Activated CD8-positive, alpha-beta memory T cell treated with anti-CD3 and anti-CD28 coated beads, Interleukin-2, amount 10 ng/mL, durations not matched to agents 7 days and 5 days (primary cell): ENCODE results near the gene BCAP29. TPM values are rescaled to one million over a fixed set of nuclear protein-coding genes. Genes with fewer than 3 reads are reported as not detected.
A peak's percentile ranks its signal among the peaks of the same experiment; 100 is the strongest.

ENCODE experiments used
- ATAC-seq: fragments of 150-1000 bp; cut with Tn5 transposase; one replicate; pipeline ENCODE4 v1.10.0; 2021; ENCODE audit warnings: moderate library complexity
- CTCF ChIA-PET: fragments of 350-600 bp; sonication (Branson Sonifier 250); formaldehyde crosslinking; loops from one replicate; lab custom pipeline; 2021; ENCODE audit warnings: antibody characterized with exemption; lab: Charles Lee
- DNase-seq: peaks from one replicate; pipeline ENCODE4 v3.0.0-alpha.2; 2020
- H3K27ac Mint-ChIP-seq: one replicate; pipeline ENCODE4 v1.8.0; 2021; ENCODE audit warnings: mild to moderate bottlenecking, mixed read lengths
- H3K27me3 Mint-ChIP-seq: one replicate; pipeline ENCODE4 v1.8.0; 2021; ENCODE audit warnings: mixed read lengths
- H3K36me3 Mint-ChIP-seq: one replicate; pipeline ENCODE4 v1.8.0; 2021; ENCODE audit warnings: mild to moderate bottlenecking, mixed read lengths
- H3K4me1 Mint-ChIP-seq: one replicate; pipeline ENCODE4 v1.8.0; 2021; ENCODE audit warnings: mixed read lengths
- H3K4me3 Mint-ChIP-seq: one replicate; pipeline ENCODE4 v1.8.0; 2021; ENCODE audit warnings: mild to moderate bottlenecking, moderate library complexity, mixed read lengths
- H3K9me3 Mint-ChIP-seq: one replicate; pipeline ENCODE4 v1.8.0; 2022; ENCODE audit warnings: low read depth, mixed read lengths
- total RNA-seq, 2 experiments: library from RNA; stranded (reverse); gene quantifications; one replicate each; pipeline ENCODE4 v1.2.3, GENCODE V29; 2021

The BCAP29 gene
- total RNA-seq, 2 experiments from 2014 or later, result 42.7 to 47.1 TPM

DNA sequence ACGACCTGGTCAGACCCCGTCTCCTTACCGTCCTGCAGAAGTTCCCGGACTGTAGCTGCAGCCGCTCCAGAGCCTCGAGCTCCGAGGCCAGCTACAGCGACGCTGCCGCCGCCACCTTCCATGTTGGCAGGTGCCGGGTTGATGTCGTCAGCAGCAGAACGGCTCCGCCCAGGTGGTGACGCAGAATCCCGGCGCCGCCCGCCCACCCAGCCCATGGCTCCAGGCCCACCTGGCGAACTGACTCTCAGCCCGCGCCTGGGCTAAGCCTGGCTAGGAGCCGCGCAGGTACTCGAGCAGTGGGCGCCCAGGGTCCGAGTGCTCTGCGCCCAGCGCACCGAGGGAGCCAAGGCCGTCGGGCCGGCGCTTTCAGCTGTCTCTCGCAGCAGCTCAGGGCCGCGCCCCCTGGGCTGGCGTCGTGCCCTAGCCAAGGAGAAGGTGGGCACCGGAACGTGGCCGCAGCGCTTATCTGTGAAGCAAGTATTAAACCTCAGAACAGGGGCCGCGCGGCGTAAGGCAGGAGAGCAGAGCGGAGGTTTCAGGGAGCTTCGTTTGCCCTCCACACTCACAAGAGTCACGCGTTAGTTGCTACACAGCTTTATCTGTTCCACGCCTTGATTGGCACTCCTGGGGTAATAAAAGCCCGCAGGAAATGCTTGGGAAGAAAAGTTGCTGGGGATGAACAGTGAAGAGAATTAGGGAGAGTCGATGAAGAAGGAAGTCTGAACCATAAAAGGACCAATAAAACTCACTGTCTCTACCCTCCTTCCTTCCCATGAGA is 16.1 kb upstream of the BCAP29 start, which contains the start of the genes COG5 and DUS4L:
COG5 (minus strand) TSS at position 146 of the 778 bp plus-strand sequence; CDS start at position 122, 24 bp downstream.
DUS4L (plus strand) TSS at position 197 of the 778 bp plus-strand sequence. CDS start 3,100 bp downstream, outside the sequence.
- CTCF ChIA-PET, result interaction anchor here (1.0 to 2.4 kb wide), 7 partner anchors 9 to 181 kb away, joined by 3 to 12 read pairs (median 3); partner anchors contain the start of gene CBLL1
- no peaks in the 10 kb centered on the region for H3K27me3 Mint-ChIP-seq

DNA sequence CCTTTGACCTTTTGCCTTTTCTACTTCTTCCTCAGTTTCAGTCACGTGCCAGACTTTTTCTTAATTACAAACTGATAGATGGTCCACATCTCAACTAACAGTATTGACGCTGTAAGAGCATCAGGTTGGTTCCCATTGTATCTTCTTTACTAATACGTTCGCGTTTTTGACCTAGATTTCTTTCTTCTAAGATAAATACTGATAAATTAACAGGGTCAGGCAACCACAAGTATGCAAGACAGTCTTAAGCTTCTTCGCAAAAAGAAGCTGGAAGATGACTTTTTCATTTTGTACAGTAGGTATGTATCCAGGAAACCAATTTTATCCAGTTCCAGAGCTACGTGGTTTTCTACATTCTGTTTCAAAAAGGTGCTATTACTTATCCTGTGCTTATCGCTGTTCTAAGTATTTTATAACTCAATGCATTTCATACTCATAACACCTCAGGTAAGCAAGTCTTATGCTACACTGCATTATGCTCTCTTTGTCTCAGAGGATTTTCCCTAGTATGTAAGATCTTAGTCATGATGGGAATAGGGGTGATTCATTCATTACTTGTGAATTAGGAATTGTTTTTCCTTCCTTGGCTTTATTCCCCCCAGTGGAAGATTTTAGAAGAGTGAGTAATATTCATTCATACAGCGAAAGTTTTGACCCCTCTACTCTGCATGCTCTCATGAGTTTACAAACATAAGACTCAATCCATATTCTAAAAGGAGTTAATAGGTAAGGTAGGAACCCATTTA is 15.3 kb upstream of the BCAP29 start:
- peaks cover 58% of the 10 kb centered on the region for H3K4me1 Mint-ChIP-seq
- CTCF ChIA-PET, result interaction anchor here (1.0 to 2.4 kb wide), 4 partner anchors 11 to 180 kb away, joined by 3 to 12 read pairs (median 5); no protein-coding TSS in a partner anchor
- peak overlapping the region; percentile 91 for H3K27ac Mint-ChIP-seq
- ATAC-seq (no peak), DNase-seq (no peak)
- H3K27me3 Mint-ChIP-seq, result no peaks in the 10 kb centered on the region
- peak overlapping the region; percentile 79 for H3K4me3 Mint-ChIP-seq
- H3K9me3 Mint-ChIP-seq, result no peaks in the 10 kb centered on the region
- peaks cover 19% of the 10 kb centered on the region for H3K36me3 Mint-ChIP-seq

More for the DNA sequence above, 16.1 kb upstream of the BCAP29 start, which contains the start of the genes COG5 and DUS4L:
- Mint-ChIP-seq H3K9me3 (no peaks in the 10 kb centered on the region), H3K27ac (peak within 1 kb of the TSS; percentile 91), H3K4me1 (peaks cover 61% of the 10 kb centered on the region), H3K36me3 (peaks cover 14% of the 10 kb centered on the region), H3K4me3 (peak within 1 kb of the TSS; percentile 79)
- ATAC-seq (peak; percentile 90), DNase-seq (peak; percentile 90)

GRCh38 chr7:107570298-107570697 is 9.7 kb upstream of the BCAP29 start:
- ATAC-seq (no peak), DNase-seq (no peak)
- Mint-ChIP-seq H3K4me3 (no peak overlapping the region), H3K4me1 (peaks cover 14% of the 10 kb centered on the region), H3K9me3 (no peaks in the 10 kb centered on the region), H3K36me3 (peaks cover 26% of the 10 kb centered on the region), H3K27ac (no peak overlapping the region), H3K27me3 (no peaks in the 10 kb centered on the region)
- CTCF ChIA-PET, result no interaction called here

- ATAC-seq (no peak), DNase-seq (no peak)
- Mint-ChIP-seq H3K27ac (no peak overlapping the region), H3K36me3 (peaks cover 24% of the 10 kb centered on the region), H3K27me3 (no peaks in the 10 kb centered on the region), H3K4me1 (peaks cover 9% of the 10 kb centered on the region), H3K4me3 (no peak overlapping the region), H3K9me3 (no peaks in the 10 kb centered on the region)
- CTCF ChIA-PET, result interaction anchor here (1.3 kb wide), 1 partner anchor 10 kb away, joined by 3 read pairs; the partner anchor contains the start of genes COG5 and DUS4L
These were observed 6.5 kb upstream of the BCAP29 start for GRCh38 chr7:107573537-107573936.

DNA sequence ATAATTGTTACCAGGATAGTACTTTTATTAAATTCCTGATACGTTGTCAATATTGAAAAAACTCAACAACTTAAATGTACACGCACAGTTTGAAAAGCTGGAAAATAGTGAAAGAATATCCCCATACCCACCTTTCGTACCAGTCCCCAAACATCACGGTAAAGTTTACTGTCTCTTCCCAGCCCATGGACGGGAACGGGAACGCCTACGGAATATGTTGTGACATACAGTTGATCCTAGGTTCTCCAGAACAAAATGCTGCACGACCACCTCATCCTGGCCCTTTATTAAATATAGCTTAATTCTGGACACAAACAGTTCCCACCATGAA is 527 bp upstream of the BCAP29 start:
- Mint-ChIP-seq H3K4me1 (peaks cover 32% of the 10 kb centered on the region), H3K27ac (peak overlapping the region; percentile 93), H3K4me3 (peak overlapping the region; percentile 90), H3K36me3 (peaks cover 17% of the 10 kb centered on the region), H3K9me3 (no peaks in the 10 kb centered on the region), H3K27me3 (no peaks in the 10 kb centered on the region)
- ATAC-seq (no peak), DNase-seq (no peak)
- CTCF ChIA-PET, result interaction anchor here (0.9 to 1.0 kb wide), 2 partner anchors 16 to 80 kb away, joined by 3 read pairs; partner anchors contain the start of genes COG5 and DUS4L

DNA sequence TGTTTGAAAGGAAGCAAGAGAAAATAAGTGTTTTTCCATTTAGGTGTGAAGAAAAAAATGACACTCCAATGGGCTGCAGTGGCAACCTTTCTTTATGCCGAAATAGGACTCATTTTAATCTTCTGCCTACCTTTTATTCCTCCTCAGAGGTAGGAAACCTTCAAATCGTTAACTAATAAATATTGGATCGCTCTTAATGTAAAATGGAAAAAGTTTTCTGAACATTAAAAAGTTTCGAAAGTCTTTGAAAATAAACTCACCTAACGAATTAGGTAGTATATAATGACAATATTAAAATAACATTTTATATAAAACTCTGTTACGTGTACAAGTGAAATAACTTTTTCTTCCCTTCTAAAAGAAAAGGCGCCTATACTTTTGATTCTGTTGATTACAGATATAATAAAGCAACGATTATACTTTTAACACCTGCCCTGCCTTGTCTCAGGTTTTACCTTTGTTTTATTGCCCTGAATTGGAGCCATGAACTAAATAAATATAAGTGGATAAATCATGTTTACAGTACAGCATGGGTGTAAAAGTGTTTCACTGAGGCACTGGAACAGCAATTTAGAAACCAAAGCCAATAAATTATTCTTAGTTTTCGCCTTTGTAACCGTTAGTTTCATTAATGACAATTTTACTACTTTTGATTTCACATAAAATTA is 804 bp downstream of the BCAP29 start:
- no peaks in the 10 kb centered on the region for H3K9me3 Mint-ChIP-seq
- H3K27me3 Mint-ChIP-seq, result no peaks in the 10 kb centered on the region
- peak overlapping the region; percentile 75 for H3K27ac Mint-ChIP-seq
- ATAC-seq, result no peak
- DNase-seq, result no peak
- H3K36me3 Mint-ChIP-seq, result peaks cover 25% of the 10 kb centered on the region
- CTCF ChIA-PET, result interaction anchor here (1.1 to 1.9 kb wide), 2 partner anchors 81 to 118 kb away, joined by 3 to 5 read pairs; no protein-coding TSS in a partner anchor
- H3K4me3 Mint-ChIP-seq, result peak overlapping the region; percentile 90
- H3K4me1 Mint-ChIP-seq, result peaks cover 32% of the 10 kb centered on the region

DNA sequence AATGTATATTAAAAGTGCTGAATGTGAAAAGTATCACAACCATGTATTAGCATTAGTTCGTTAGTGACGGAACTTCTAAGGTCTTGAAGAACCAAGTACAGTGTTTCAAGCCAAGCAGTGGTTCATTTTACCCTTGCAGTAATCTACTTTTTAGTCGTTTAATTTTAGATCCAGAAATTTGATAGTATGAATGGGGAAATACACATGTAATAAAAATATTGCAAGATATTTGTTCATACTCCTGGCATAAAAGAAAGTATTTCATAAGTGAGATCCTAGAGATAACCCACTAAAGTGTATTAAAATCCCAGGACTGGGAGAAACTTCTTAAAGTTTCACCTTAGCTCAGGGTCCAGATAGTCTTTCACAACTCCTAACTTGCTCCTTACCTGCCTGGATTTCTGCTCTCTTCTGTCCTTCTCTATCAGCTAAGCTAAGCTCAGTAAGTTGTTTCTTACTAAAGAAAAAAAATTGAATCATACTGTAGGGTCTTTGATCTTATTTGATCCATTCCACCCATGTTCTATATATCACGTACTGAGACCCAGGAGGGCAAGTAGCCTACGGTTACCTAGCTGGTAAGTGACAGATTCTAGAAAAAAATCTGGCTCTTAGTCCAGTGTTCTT is 1.5 kb downstream of the BCAP29 start:
- ATAC-seq (no peak), DNase-seq (no peak)
- Mint-ChIP-seq H3K36me3 (peaks cover 29% of the 10 kb centered on the region), H3K27ac (peak overlapping the region; percentile 56), H3K27me3 (no peaks in the 10 kb centered on the region), H3K4me1 (peaks cover 32% of the 10 kb centered on the region), H3K4me3 (peak overlapping the region; percentile 90), H3K9me3 (no peaks in the 10 kb centered on the region)
- CTCF ChIA-PET, result interaction anchor here (1.1 to 1.9 kb wide), 2 partner anchors 80 to 119 kb away, joined by 3 to 5 read pairs; no protein-coding TSS in a partner anchor

DNA sequence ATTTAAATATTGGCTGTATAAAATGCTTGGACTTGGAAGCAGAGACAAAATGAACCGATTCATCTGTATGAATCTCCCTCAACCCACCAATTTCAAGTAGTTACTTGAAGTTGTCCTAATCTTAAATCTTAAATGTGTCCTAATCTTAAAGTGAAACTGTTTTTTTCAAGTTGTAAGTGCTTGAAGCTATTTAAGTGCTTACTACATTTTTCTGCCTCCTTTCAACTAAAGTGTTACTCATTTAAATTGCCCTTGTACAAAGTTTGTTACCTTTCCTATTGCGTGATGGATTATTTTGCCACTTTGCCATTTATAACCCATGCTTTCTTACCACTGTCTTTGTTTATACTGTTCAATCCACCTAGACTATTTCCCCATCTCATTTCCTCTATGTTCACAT is 2.8 kb downstream of the BCAP29 start:
- DNase-seq, result no peak
- Mint-ChIP-seq H3K4me3 (no peak overlapping the region), H3K36me3 (peaks cover 30% of the 10 kb centered on the region), H3K9me3 (no peaks in the 10 kb centered on the region), H3K27ac (peak overlapping the region; percentile 2), H3K4me1 (peaks cover 29% of the 10 kb centered on the region), H3K27me3 (no peaks in the 10 kb centered on the region)
- ATAC-seq, result no peak
- CTCF ChIA-PET, result interaction anchor here (1.9 kb wide), 1 partner anchor 79 kb away, joined by 5 read pairs; no protein-coding TSS in a partner anchor

DNA sequence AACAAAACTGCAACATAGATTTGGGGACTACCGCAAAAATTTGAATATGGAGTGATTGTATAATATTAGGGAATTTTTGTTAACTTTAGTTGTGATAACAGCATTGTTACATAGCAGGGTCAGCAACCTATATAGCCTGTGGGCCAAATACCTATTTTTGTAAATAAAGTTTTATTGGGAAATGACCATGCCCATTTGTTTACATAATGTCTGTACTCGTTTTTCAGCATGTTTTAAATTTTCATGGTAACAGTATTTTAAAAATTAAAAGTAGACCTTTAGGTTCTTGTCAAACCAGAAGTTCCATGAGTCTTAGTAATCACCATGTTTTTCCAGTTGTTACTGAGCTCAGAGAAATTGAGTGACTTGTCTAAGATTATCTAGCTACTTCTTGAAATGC is 4.7 kb downstream of the BCAP29 start:
- H3K9me3 Mint-ChIP-seq, result no peaks in the 10 kb centered on the region
- DNase-seq, result no peak
- H3K36me3 Mint-ChIP-seq, result peaks cover 38% of the 10 kb centered on the region
- H3K27me3 Mint-ChIP-seq, result no peaks in the 10 kb centered on the region
- H3K4me3 Mint-ChIP-seq, result no peak overlapping the region
- no peak overlapping the region for H3K27ac Mint-ChIP-seq
- CTCF ChIA-PET, result interaction anchor here (1.1 kb wide), 1 partner anchor 84 kb away, joined by 3 read pairs; no protein-coding TSS in a partner anchor
- ATAC-seq, result no peak
- H3K4me1 Mint-ChIP-seq, result peaks cover 23% of the 10 kb centered on the region

DNA sequence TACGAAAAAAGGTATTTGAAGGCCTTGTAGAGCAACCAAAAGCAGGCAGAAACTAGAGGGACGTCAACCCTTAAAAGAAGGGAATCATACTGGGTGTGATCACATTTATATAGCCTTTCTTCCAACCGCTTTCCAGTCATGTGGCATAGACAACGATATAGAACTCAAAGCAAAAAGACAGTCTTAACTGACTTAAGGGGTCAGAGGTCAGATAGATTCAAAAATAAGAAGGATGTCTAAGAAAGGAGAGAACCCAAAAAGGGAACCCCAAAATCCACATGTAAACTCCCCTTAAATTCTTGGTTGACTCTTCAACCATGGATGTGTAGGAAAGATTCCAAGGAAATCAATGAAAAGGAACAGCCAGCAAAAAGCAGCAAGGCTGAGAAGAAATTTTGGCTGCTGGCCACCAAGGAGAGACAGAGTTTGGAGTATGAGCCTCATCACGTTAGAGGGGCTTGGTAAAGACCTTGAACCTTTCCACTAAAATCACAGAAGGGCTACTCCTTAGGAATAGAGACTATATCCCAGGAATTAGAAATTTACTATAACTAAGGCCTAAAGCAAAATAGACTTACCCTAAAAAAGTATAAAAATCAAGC is 8.6 kb downstream of the BCAP29 start:
- no peak overlapping the region for H3K27ac Mint-ChIP-seq
- DNase-seq (no peak), ATAC-seq (no peak)
- peaks cover 49% of the 10 kb centered on the region for H3K36me3 Mint-ChIP-seq
- no peak overlapping the region for H3K4me3 Mint-ChIP-seq
- CTCF ChIA-PET, result no interaction called here
- no peaks in the 10 kb centered on the region for H3K9me3 Mint-ChIP-seq
- no peaks in the 10 kb centered on the region for H3K27me3 Mint-ChIP-seq
- peaks cover 5% of the 10 kb centered on the region for H3K4me1 Mint-ChIP-seq

DNA sequence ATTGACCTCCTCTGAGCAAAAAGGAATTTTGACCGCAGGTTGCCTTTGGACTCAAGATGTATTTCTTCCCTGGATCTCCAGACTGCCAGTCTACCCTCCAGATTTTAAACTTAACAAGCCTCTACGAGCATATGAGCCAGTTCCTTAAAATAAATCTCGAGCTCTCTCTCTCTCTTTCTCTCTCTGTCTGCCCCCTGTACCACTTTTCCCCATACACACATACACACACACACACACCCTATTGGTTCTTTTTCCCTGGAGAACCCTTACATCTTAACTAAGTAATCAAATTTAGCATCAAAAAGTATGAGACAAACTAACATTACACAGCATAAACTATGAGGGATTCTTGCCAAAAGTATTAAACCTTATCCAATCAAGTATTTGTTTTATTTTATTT is 11.4 kb downstream of the BCAP29 start:
- Mint-ChIP-seq H3K27ac (no peak overlapping the region), H3K9me3 (no peaks in the 10 kb centered on the region), H3K4me1 (peaks cover 2% of the 10 kb centered on the region), H3K27me3 (no peaks in the 10 kb centered on the region), H3K36me3 (peaks cover 41% of the 10 kb centered on the region), H3K4me3 (no peak overlapping the region)
- CTCF ChIA-PET, result no interaction called here
- ATAC-seq, result no peak
- DNase-seq, result no peak

- CTCF ChIA-PET, result no interaction called here
These were observed 12.4 kb downstream of the BCAP29 start for GRCh38 chr7:107592361-107593024.

More at GRCh38 chr7:107592361-107593024, 12.4 kb downstream of the BCAP29 start:
- Mint-ChIP-seq H3K27me3 (no peaks in the 10 kb centered on the region), H3K9me3 (no peaks in the 10 kb centered on the region), H3K4me1 (peaks cover 2% of the 10 kb centered on the region), H3K4me3 (no peak overlapping the region), H3K36me3 (peaks cover 41% of the 10 kb centered on the region), H3K27ac (no peak overlapping the region)
- no peak for DNase-seq
- no peak for ATAC-seq
